Thymus (tissue), 11 donors: Measurements from ENCODE around the gene TENM4. TPM values are rescaled to one million over a fixed set of nuclear protein-coding genes. Genes with fewer than 3 reads are reported as not detected.
A peak's percentile ranks its signal among the peaks of the same experiment; 100 is the strongest.

Source experiments
- DNase-seq, 9 donors: peaks; one replicate each; pipeline ENCODE4 v3.0.0-alpha.2; 2013; ENCODE audit warnings: low spot score in 9 of 9, low read depth in 6 of 9, missing footprints in 1 of 9
- H3K27ac ChIP-seq, 2 donors: one replicate each; pipeline ENCODE4 v1.5.1; 2013; ENCODE audit warnings: control low read depth in 1 of 2, low read depth in 1 of 2, low read length in 1 of 2, mild to moderate bottlenecking in 1 of 2, moderate library complexity in 1 of 2
- H3K27me3 ChIP-seq, 2 donors: one replicate each; pipeline ENCODE4 v1.5.1; 2013; ENCODE audit warnings: low read length in 1 of 2; ENCODE audit not compliant: control insufficient read depth in 2 of 2, insufficient read depth in 1 of 2
- H3K36me3 ChIP-seq, 2 donors: one replicate each; pipeline ENCODE4 v1.5.1; 2013; ENCODE audit warnings: low read length in 1 of 2, mild to moderate bottlenecking in 1 of 2, moderate library complexity in 1 of 2; ENCODE audit not compliant: control insufficient read depth in 2 of 2, insufficient read depth in 2 of 2
- H3K4me1 ChIP-seq, 2 donors: one replicate each; pipeline ENCODE4 v1.5.1; 2013; ENCODE audit warnings: low read length in 2 of 2; ENCODE audit not compliant: control insufficient read depth in 2 of 2, insufficient read depth in 2 of 2
- H3K4me3 ChIP-seq, 2 donors: one replicate each; pipeline ENCODE4 v1.5.1; 2013; ENCODE audit warnings: low read length in 2 of 2, control low read depth in 1 of 2, mild to moderate bottlenecking in 1 of 2
- H3K9me3 ChIP-seq, 2 donors: one replicate each; pipeline ENCODE4 v1.5.1; 2013; ENCODE audit warnings: low read length in 1 of 2, mild to moderate bottlenecking in 1 of 2; ENCODE audit not compliant: control insufficient read depth in 2 of 2, insufficient read depth in 1 of 2
- WGBS: extraction: QIAGEN DNeasy Blood & Tissue Kit; methylation state at CpG from one replicate; pipeline ENCODE4 v1.1.7; 2013; 5-methylcytosine and 5-hydroxymethylcytosine counted together
- polyA plus RNA-seq: library from polyadenylated mRNA; stranded (reverse); fragments of 200-250 nt; gene quantifications from one replicate; pipeline ENCODE4 v1.2.3, GENCODE V29; 2013
- total RNA-seq: library from RNA; stranded (reverse); fragments of 120-200 nt; gene quantifications from one replicate; pipeline ENCODE4 v1.2.4, GENCODE V29; 2013
- donor health status: healthy.

Gene TENM4
- total and polyA plus RNA-seq, 2 donors, result 1.0 to 2.8 TPM

DNA sequence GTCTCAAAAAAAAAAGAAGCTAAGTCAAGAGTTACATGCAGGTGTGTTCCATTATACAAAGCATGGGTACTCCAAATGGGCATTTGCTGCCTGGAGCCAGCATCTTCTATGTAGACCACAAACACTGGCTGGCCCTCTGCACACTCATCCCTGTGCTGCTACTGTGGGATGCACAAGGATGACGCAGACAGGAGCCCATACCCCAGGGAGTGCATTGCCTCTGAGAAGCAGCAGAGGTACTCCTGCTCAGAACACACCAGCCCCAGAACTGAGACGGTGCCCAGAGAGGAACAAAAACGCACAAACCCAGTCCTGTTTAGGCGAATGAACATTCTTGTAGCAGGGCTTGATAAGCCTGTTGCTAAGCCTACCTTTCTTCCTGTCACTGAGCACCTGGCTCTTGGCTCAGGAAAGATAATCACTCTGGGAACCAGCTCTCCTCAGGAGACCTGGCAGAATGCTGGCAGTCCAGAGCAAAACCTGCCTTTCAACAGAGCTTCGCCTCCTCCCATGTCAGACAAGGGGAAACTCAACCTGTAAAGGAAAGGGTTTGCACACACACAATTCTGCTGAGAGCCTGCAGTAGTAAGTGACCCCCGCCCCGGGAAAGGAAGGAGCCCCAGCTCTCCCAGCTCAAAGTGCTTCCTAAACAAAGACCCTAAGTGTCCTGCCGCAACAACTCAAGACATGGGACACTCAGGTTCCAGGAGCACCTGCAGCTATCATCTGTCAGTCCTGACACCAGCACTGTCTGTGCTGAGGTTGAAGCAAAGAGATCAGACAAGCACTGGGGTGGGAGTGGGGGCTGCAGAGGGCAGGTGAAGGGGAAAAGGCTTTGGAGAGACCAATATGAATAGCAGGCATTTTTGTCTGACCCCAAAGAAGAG lies 145.7 kb downstream of the TENM4 start:
- Histone ChIP-seq H3K27me3 (no peaks in the 10 kb centered on the region), H3K27ac (no peak overlapping the region), H3K9me3 (no peaks in the 10 kb centered on the region), H3K36me3 (no peaks in the 10 kb centered on the region), H3K4me3 (no peak overlapping the region), H3K4me1 (no peaks in the 10 kb centered on the region)
- 81% methylated on average over 8 of the region's 8 CpGs for WGBS
- DNase-seq, result peak in 1 of 9 donors; percentile 3

DNA sequence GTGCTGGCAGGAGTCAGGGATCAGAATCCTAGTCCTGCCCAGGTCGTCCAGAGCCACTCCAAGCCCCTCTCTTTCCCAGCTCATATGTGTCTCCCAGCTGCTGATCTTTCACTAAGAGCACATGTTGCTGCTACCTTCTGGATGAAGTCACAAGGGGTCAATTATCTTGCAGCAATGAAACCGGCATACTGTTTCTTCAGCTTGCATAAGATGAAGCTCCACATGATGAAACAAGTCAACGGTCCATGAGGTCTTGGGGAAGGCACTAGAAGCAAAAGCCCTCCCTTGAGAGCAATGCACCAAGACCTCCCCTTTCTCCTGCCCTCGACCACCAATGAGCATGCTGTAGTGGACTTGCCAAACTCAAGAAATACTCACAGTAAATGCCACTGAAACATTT lies 148.9 kb downstream of the TENM4 start:
- Histone ChIP-seq H3K9me3 (no peaks in the 10 kb centered on the region), H3K4me3 (no peak overlapping the region), H3K27ac (no peak overlapping the region), H3K4me1 (no peaks in the 10 kb centered on the region), H3K27me3 (no peaks in the 10 kb centered on the region), H3K36me3 (no peaks in the 10 kb centered on the region)
- 70% methylated on average over 4 of the region's 4 CpGs for WGBS
- no peak for DNase-seq

DNA sequence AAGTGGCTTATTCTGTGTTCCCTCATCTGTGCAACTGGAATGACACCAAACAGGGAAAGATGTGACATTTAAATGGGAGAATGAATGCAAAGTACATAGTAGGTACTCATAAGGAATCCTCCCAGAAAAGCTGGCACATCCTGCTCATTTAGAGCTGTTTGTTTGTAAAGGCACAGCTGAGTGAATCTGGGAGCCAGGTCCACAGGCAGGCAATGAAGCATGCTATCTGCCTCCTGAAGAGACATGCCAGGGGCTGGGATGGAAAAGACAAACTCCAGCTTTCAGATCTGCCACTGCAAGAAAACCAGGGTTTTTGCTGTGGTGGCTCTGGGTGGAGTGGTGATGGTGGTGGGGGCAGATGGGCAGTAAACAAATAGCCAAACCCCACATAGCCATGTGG lies 150.1 kb downstream of the TENM4 start:
- Histone ChIP-seq H3K4me3 (no peak overlapping the region), H3K27ac (no peak overlapping the region), H3K4me1 (no peaks in the 10 kb centered on the region), H3K36me3 (no peaks in the 10 kb centered on the region), H3K27me3 (no peaks in the 10 kb centered on the region), H3K9me3 (no peaks in the 10 kb centered on the region)
- DNase-seq, result no peak

DNA sequence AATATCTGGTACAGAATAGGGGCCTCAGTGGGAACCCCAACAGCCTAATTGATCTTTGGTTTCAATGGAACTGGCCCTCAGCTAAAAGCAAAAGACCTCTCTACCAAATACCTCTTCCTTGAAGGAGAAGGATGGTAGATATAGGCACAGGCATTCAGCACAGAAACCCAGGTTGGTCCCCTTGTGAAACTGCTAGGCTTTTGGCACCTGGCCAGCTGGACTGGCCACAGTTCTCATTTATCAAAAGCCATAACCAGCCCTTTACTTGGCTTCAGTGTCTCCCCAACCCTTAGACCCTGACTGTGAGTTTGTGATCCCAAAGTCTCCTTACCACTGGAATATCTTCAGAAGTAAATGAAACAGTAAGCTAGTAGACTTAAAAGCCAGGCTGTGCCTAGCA lies 152.9 kb downstream of the TENM4 start:
- no peak for DNase-seq
- H3K27me3 ChIP-seq, result no peaks in the 10 kb centered on the region
- no peak overlapping the region for H3K27ac ChIP-seq
- no peaks in the 10 kb centered on the region for H3K4me1 ChIP-seq
- H3K9me3 ChIP-seq, result no peaks in the 10 kb centered on the region
- H3K4me3 ChIP-seq, result no peak overlapping the region
- no peaks in the 10 kb centered on the region for H3K36me3 ChIP-seq

DNA sequence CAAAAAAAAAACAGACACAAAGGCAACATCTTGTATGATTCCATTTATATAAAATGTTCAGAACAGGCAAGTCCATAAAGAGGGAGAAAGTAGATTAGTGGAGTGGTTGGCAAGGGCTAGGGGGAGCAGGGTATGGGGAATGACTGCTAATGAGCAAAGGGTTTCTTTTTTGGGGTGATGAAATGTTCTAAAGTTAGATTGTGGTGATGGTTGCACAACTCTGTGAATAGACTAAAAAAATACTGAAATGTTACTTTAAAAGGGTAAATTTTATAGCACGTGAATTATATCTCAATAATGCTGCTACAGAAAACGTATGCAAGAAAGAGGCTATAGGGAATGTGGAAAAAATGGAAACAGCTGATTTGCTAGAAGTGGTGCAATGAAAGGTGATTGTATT lies 155.1 kb downstream of the TENM4 start:
- WGBS, result 95% methylated on average over 2 of the region's 2 CpGs
- Histone ChIP-seq H3K4me3 (no peak overlapping the region), H3K36me3 (no peaks in the 10 kb centered on the region), H3K4me1 (no peaks in the 10 kb centered on the region), H3K9me3 (no peaks in the 10 kb centered on the region), H3K27me3 (no peaks in the 10 kb centered on the region), H3K27ac (no peak overlapping the region)
- DNase-seq, result no peak

DNA sequence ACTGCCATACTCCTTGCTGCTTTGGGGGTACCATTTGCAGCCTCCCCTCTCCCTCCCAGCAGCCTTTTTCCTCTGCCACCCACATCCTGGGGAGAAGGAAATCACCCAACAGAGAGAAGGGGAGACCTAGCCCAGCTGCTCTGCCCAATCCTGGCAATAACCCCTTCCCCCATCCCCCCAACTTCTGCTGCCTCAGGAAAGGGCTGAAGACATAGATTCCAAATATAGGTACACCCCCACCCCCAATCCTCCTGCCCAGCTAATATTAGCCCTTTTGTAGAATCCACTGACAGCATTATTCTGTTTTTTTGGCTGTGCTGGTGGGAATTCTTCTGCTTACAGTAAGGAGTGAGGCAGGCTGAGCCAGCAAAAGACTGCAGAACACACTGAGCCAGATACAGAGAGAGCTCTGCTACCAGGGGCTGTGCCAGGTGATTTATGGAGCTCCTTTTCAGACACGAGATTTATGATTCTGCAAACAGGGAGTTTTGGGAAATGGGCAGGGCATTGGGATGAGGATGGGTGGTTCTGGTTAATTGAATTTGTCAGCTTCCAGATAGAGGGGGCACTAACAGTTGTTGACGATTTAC lies 164.0 kb downstream of the TENM4 start:
- 54% methylated on average over 2 of the region's 2 CpGs for whole genome bisulfite sequencing
- DNase-seq, result no peak

GRCh38 chr11:79274636-79275331 lies 166.0 kb downstream of the TENM4 start:
- Histone ChIP-seq H3K27ac (no peak overlapping the region), H3K4me1 (no peaks in the 10 kb centered on the region), H3K27me3 (no peaks in the 10 kb centered on the region), H3K9me3 (no peaks in the 10 kb centered on the region), H3K36me3 (no peaks in the 10 kb centered on the region), H3K4me3 (no peak overlapping the region)
- no peak for DNase-seq
- WGBS, result 66% methylated on average over 9 of the region's 9 CpGs

More for the DNA sequence above, 164.0 kb downstream of the TENM4 start:
- Histone ChIP-seq H3K36me3 (no peaks in the 10 kb centered on the region), H3K27me3 (no peaks in the 10 kb centered on the region), H3K9me3 (no peaks in the 10 kb centered on the region), H3K27ac (no peak overlapping the region), H3K4me3 (no peak overlapping the region), H3K4me1 (no peaks in the 10 kb centered on the region)

DNA sequence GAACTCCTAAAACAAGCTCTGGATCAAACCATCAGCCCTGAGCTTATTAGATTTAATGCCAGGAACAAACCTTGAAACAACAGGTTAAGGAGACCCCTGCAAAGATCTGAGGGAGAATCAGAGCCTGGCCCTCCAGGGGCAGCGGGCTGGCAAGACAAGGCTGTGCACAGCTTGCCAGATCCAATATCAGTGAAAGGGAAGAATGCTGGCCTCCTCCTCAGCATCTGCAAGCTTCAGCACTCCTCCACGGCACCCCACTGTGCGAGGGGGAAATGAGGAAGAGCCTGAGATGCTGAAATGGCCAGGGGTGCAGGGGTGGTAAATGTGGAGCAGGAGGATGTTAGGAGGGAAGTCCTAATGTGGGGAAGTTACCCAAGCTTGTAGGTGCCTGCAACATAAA lies 167.0 kb downstream of the TENM4 start:
- Histone ChIP-seq H3K9me3 (no peaks in the 10 kb centered on the region), H3K27me3 (no peaks in the 10 kb centered on the region), H3K4me1 (no peaks in the 10 kb centered on the region), H3K4me3 (no peak overlapping the region), H3K27ac (no peak overlapping the region), H3K36me3 (no peaks in the 10 kb centered on the region)
- WGBS, result 41% methylated on average over 3 of the region's 3 CpGs
- DNase-seq, result no peak

DNA sequence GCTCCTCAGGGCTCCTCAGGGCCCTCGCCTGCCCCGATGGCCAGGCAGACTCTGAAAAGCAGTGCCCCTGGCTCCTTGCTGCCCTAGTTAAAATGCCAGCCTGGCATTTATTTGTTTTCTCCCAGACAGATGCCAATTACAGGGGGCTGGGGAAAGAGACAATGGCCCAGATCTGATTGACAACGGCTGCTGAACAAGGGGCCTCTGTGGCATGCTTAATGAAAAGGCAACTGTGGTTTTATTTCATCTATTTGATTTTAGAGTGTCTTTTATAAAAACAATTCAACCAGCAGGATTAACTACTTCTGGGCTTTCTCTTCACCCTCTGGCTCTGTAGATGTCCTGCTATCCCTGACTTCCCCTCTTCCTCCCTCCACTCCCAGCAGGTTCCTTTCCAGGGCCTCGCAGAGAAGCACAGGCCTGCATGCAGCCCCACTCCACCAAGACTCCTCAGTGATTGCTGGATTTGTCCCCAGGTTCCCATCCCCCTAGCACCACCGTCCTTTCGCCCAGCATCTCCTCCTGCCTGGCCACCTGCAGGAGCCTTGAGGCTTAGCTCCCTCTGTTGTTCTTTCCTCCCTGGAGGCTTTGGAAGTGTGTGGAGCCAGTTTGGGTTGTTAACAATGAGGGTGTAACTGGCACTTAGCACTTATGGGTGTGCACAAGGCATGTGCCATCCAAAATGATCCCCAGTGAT lies 171.1 kb downstream of the TENM4 start:
- H3K4me1 ChIP-seq, result no peaks in the 10 kb centered on the region
- no peaks in the 10 kb centered on the region for H3K36me3 ChIP-seq
- no peaks in the 10 kb centered on the region for H3K9me3 ChIP-seq
- no peak for DNase-seq
- H3K27me3 ChIP-seq, result no peaks in the 10 kb centered on the region
- no peak overlapping the region for H3K27ac ChIP-seq
- no peak overlapping the region for H3K4me3 ChIP-seq
- 72% methylated on average over 6 of the region's 6 CpGs for WGBS
